Thyroid gland (tissue), 4 donors: ENCODE results near the gene CCDC85A.

Source experiments
- POLR2A ChIP-seq, 2 donors: fragments of 450-650 bp; IDR thresholded peaks; one replicate each; pipeline ENCODE4 v1.6.1; 2017; ENCODE audit warnings: antibody characterized with exemption in 2 of 2, mild to moderate bottlenecking in 2 of 2, moderate library complexity in 1 of 2
- TF ChIP-seq, protein P1 (sequence below), 6 experiments: fragments of 200-600 bp in 3 of 6; fragments of 450-650 bp in 3 of 6; sonication (generic) in 3 of 6; IDR thresholded peaks; one replicate each; pipeline ENCODE4 v1.5.1; 2016 to 2019; ENCODE audit warnings: antibody characterized with exemption in 6 of 6, mild to moderate bottlenecking in 2 of 6, inconsistent platforms in 1 of 6, moderate library complexity in 1 of 6

GRCh38 chr2:56390644-56391043, 206.9 kb downstream of the CCDC85A start:
- TF ChIP-seq, protein P1, sequence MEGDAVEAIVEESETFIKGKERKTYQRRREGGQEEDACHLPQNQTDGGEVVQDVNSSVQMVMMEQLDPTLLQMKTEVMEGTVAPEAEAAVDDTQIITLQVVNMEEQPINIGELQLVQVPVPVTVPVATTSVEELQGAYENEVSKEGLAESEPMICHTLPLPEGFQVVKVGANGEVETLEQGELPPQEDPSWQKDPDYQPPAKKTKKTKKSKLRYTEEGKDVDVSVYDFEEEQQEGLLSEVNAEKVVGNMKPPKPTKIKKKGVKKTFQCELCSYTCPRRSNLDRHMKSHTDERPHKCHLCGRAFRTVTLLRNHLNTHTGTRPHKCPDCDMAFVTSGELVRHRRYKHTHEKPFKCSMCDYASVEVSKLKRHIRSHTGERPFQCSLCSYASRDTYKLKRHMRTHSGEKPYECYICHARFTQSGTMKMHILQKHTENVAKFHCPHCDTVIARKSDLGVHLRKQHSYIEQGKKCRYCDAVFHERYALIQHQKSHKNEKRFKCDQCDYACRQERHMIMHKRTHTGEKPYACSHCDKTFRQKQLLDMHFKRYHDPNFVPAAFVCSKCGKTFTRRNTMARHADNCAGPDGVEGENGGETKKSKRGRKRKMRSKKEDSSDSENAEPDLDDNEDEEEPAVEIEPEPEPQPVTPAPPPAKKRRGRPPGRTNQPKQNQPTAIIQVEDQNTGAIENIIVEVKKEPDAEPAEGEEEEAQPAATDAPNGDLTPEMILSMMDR (IDR thresholded peaks at IDR 0.05), result no peak
- no peak for TF ChIP-seq POLR2A (IDR thresholded peaks at IDR 0.05)
